NCI-H2029 treated with DMSO at 0.1 percent for 48 hours (cell line): Measurements from ENCODE around the gene ACSS3.
"Not testable (repeated sequence)": the region's sequence is repeated elsewhere in the genome, so short reads cannot be mapped to it uniquely, and the experiment has no call there.

ENCODE experiments used
- DNase-seq: peaks from one replicate; lab custom pipeline; 2025; lab: John Stamatoyannopoulos, UW

ACSS3 gene

DNA sequence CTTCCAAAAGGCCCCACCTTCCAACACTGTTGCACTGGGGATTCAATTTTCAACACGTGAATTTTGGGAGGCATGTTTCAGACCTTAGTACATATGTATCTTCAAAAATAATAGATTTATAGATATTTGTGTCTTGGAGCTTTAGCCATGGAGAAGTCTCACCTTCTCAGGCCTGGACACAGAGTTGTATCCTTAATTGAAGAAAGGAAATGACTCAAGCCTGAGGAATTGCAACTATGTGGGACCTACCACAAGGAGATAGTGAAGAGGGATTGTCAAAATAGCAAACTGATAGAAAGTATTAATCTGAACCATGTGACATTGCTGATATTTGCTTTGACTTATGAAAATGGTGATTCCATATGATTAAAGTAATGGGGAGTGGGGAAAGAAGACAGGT, 89.8 kb downstream of the ACSS3 start:
- DNase-seq = no peak

DNA sequence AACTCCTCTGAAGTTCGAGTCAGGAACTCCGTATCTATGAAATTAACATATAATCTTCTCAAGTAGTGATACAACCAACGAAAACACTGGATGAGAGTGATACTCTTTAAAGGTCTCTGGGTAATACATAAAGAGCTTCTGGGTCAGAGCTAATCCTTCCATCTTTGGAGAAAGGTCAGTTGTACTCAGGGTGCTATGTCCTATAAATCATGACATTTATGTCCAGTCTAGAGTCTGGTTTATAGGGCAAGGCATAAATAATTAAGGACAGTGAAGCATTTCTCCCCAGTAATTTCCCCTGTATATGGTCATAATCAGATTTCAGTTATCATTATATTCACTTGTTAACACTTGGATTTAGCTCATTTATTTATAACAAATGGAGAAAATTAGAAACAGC, 90.6 kb downstream of the ACSS3 start:
- DNase-seq = no peak

DNA sequence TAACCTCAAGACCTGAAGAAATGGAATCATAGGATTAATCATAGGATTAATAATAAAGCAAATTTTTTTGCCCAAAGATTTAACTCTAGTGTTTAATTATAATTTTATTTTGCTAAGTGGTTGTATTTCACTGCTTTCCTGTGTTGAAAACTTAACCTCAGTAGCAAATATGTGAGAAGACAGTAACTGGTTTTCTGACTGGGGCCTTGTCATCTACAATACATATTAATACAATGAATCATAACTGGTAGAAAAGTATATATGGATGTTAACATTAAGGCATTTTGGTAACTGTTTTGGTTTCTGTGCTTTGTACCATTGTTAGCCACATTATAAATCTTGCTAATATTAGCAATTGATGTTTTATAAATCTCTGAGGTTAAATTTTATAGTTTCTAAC, 92.2 kb downstream of the ACSS3 start:
- no peak for DNase-seq

DNA sequence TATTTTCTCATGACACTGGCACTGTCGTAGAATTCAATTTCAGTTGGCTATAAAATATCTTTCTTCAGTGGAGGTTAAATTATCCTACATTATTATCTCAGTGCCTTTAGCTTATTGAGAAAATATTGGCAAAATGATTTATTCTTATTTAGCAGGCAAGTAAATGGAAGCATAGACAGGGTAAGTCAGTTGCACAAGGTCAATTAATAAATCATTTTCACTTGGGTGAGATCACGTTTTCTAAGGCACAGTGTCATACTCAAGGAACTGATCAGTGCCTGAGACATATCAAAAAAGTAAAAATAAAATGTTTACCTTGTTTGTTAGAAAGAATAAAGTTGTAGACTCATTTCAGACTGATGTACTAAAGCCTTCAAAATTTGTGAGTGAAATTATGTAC, 95.0 kb downstream of the ACSS3 start:
- no peak for DNase-seq

DNA sequence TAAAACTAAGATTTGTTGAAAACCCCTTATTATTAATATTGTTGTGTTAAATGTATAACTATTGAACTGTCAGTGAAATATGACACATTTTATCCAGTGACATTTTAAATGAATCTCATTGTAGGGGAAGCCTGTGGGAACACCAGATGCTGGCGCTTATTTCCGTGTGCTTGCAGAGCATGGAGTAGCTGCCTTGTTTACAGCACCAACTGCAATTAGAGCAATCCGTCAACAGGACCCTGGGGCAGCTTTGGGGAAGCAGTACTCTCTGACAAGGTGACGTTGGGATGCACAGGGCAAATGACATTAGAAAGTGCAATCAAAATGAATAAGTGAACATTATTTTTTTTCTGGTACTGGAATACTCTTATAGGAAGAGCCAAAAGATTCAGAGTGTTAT, 96.8 kb downstream of the ACSS3 start:
- no peak for DNase-seq

DNA sequence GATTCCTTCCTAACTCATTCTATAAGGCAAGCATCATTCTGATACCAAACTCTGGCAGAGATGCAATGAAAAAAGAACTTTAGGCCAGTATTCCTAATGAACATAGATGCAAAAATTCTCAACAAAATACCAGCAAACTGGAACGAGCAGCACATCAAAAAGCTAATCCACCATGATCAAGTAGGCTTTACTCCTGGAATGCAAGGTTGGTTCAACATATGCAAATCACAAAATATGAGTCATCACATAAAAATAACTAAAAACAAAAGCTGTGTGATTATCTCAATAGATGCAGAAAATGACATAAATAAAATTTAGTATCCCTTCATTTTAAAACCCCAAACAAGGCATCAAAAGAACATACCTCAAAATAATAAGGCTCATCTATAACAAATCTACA, 98.9 kb downstream of the ACSS3 start:
- DNase-seq = no peak

DNA sequence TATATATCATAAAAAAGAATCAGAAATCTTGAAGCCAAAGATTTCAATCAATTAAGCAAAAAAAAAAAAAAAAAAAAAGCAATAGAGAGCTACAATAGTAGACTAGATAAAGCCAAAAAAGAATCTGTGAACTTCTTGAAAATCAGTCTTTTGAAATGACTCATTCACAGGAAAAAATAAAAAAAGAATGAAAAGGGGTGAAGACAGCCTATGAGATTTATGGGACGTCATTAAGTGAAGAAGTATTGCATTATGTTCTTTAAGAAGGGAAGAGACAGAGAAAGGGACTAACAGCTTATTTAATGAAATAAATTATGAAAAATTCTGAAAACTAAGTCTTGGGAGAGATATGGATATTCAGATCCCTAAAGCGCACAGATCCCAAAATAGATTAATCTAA, 103.8 kb downstream of the ACSS3 start:
- no peak for DNase-seq

DNA sequence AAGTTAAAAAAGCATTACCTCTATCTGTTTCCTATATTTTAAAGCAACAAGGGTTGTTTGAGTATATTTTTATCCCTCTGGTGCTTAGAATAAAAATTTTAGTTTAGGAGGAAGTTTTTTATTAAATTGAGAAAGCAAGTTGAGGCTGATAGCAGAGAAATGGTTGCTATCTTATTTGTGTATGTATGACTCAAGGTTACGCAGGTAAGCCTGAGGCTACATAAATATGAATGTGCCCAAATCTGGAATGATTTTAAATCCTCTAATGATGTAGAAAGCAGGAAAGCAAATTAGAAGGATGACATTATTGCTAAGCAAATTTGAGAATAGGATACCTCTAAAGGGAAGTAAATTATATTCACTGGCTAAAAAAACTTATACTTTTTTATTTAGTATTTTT, 109.8 kb downstream of the ACSS3 start:
- DNase-seq = no peak

DNA sequence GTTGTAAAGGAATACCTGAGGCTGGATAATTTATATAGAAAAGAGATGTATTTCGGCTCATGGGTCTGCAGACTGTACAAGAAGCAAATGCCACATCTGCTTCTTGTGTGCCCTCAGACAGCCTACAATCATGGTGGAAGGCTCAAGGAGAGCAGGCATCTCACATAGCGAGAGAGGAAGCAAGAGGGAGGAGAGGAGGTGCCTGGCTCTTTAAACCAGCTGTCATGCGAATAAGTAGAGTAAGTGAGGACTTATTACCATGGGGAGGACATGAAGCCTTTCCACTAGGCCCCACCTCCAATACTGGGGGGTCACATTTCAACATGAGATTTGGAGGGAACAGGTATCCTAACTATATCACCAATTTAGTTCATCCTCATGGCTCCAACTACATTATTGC, 118.7 kb downstream of the ACSS3 start:
- DNase-seq = no peak

DNA sequence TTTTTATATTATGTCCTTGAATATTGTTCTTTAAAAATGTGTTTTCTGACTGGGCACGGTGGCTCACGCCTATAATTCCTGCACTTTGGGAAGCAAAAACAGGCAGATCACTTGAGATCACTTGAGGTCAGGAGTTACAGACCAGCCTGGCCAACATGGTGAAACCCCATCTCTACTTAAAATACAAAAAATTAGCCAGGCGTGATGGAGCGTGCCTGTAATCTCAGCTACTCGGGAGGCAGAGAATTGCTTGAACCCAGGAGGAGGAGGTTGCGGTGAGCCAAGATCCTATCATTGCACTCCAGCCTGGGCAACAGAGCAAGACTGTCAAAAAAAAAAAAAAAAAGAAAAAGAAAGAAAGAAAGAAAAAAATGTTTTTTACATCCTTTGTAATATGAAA, 122.7 kb downstream of the ACSS3 start:
- not testable (repeated sequence) for DNase-seq

DNA sequence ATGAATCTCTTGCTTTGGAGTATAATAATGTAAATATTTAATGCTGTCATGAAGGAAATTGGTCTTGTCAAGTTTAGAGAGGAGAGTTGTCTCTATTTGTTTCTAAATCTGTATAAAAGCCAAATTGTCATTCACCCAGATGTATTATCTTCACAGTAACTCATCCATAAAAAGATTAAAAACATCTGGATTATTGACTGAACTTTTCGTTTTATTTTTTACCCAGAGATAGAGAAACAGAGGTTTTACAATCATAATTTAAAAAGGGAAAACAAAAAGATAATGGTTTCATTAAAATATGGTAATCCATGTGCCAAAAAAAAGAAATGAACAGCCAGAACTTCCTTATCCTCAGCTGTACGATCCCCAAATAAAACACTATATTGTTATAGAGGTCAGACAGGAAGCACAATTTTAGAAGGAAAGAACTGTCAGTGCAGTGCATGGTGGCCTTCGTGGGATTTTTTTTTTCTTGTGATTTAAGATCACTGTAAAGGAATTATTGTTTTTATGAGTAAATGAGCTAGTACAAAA, 125.9 kb downstream of the ACSS3 start:
- DNase-seq = no peak

DNA sequence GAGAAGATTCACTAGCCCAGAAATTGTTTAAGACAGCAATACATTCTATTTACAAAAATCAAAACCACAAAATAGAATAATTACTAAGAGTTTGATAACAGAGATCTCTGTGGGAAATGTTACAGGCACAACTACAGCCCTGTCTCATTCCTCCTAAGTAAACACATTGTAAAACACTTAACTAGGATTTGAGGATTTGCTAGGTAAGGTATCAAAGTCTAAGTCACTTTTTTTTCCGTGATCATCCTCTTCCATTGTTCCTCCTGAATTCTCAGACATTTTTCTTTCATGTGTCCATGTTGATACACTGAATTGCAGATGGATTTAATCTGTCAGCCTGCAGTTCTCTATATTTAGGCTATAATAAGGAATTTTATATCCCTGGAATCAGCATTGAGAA, 127.5 kb downstream of the ACSS3 start:
- no peak for DNase-seq

DNA sequence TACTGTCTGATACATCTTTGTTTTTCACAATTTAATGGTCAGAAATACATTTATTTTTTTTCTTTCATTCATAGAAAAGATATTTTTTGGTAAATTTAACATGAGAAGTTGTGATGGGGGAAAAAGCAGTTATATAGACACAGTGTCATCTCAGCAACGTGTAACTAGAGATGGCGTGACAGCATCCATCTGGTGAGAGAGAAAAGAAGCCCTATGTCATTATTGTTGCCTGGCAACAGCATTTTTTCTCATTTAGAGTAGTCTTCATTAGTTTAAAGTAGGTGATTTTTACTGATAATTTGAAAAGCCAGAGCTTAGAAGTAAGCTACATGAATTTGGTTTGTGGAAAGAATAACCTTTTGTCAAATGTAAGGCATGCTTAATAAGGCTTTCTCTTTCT, 128.6 kb downstream of the ACSS3 start:
- no peak for DNase-seq

DNA sequence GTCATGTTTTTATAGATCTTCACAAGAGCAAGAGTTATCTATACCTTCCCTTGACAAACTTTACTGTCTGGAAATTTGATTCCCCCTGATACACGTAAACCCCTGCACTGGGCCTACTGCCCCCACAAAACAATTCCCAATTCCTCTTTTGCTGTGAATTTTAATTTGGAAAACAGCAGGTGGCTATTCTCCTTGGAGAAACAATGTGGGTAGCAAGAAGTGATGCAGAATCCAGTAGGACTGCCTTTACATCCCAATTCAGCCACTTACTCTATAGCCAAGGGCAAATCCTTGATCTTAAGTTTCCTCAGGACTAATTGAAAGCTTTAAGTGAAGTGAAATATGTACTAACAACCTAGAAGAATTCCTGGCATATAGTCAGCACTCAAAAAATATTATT, 129.3 kb downstream of the ACSS3 start:
- no peak for DNase-seq

DNA sequence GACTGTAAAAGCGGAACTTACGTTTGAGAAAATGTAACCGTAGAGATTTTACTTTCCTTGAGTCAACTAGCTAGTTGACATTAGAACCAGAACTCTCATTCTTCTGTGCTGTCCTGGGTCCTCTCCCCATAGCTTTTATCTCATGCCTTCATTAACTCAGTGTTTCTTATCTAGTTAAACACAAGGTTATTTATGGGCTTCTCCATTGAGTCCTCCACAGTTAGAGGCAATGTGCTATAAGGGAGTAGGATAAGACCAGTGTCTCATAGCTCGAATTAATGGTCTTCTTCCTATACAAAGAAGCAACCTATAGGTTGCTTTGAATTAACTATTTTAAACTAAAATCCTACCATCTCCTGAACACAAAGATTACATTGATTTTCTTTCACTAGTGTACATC, 129.8 kb downstream of the ACSS3 start:
- DNase-seq = no peak

DNA sequence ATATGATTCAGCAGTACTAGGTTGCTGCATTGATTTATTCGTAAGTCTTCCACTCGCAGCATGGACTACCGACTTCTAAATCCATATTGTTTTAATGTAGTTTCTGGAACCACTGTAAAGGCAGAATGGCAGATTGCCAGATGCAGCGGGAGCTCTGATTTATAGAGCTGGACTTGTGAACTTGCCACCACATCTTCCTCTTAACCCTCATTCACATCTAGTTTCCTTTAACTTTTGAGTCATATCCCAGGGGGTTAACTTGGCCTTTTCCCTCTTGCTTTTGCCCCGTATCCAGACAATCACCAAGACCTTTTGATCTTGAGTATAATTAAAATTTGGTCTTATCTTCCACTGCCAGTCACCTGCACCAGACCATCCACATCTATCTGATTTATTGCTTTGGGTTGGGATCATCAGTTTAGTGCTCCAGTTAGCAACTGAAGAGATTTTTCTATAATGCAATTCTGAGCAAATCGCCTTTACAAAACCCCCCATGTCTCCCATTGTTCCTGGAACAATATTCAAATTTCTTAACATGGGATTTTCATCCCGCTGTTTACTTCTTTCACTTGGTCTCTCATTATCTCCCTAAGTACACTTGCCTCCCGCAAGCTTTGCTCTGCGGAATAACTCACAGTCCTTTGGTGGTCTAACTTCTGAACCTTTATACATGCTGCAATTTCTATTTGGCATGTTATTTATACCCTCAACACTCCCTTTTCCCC, 130.5 kb downstream of the ACSS3 start:
- DNase-seq = no peak

DNA sequence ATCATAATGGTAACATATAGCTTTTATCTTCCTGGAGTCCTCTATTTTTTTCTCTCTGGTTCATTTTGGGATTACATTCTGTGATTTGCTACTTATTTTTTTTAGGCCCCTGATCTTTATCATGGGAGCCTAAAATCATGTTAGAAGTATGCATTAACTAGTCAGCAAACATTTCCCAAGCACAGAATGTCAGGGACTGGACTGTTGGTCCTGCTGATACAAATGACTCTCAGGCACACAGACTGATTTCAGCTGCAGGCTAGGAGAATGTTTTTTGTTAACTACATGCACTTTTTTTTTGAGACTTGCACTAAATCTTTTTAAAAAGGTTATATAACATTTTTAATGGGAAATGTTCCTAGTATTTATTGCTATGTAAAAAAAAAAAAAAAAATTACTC, 131.1 kb downstream of the ACSS3 start:
- no peak for DNase-seq

DNA sequence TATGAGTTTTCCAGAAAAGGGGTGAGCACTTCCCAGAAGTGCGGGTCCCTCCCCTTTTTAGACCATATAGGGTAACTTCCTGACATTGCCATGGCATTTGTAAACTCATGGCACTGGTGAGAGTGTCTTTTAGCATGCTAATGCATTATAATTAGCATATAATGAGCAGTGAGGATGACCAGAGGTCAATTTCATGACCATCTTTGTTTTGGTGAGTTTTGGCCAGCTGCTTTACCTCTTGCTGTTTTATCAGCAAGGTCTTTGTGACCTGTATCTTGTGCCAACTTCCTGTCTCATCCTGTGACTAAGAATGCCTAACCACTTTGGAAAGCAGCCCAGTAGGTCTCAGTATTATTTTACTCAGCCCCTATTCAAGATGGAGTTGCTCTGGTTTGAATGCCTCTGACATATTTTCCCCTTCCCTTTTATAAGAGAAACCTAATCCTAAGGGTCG, 131.9 kb downstream of the ACSS3 start:
- DNase-seq = peak; percentile 64

DNA sequence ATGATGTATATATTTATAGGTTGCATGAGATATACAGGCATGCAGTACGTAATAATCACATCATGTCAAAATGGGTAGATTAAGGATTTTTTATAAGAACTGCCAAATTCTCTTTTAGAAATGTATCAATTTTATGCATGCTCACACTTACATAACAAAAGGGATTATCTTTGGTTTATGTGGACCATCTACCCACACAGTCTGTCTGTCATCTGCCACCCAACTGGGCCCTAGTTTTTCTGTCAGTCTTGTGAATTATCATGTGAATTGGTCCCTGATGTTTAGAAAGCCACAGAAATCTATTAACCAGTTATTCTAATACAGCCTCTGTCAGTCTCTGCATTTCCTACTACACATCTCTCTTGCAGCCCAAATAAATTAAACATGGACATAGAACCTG, 133.4 kb downstream of the ACSS3 start:
- no peak for DNase-seq

DNA sequence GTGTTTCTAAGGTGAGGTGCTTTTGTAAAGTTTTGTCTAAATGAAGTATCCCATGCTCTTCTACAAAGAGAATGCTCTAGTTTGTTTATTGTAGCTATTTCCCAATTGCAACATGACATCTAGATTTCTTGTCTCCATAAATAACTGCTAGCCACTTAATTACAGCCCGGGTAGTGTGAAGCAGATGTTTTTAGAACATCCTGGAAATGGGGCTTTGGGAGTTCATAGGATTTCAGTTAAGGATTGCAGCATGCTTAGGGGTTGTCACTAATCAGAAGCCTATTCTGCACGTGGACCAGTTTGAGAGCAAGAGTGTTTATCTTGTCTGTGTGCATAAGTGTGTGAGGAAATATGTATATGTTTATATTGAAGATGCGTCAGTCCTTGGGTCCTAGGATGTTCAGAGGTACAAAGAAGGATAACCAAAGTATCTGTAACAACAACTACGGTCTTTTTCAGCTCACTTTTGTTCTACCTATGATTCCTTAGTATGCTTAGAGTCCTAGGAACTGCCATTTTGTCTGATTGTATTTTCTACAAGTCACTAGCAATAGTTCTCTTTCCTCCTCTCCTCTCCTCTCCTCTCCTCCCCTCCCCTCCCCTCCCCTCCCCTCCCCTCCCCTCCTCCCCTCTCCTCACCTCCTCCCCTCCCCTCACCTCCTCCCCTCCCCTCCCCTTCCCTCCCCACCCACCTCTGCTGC, 135.3 kb downstream of the ACSS3 start:
- no peak for DNase-seq

DNA sequence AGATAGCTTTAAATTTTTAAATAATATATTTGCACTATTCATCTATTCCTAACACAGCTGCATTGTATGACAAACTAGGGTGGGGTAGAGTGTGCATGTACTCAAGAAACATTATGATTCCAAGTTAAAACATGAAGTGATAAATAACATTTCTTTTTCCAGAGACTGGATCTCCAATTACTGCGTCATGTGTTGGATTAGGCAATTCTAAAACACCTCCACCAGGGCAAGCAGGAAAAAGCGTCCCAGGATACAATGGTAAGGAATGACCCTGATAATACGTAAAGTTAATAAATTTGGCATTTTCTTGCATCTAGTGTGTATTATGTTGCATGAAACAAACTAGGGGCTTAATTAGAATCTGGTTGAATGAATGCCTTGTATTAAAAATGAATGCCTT, 138.9 kb downstream of the ACSS3 start:
- DNase-seq = no peak

DNA sequence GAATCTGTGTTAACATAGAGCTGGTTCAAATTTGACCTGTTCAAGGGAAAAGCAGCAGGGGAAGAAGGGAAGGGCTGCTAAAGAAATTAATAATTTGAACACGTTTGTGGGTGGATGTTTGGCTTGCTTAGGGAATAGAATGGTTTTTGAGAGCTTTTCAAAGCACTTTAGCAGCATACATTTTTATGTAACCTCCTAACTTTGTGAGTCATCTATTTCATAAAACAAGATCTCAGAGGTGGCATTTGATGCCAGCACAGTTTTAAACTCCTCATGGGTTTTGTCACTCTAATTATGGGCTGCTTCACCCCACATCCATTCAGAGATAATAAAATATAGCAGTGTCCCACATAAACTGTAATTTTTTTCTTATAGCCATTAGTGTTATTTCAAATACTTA, 143.8 kb downstream of the ACSS3 start:
- DNase-seq = no peak

DNA sequence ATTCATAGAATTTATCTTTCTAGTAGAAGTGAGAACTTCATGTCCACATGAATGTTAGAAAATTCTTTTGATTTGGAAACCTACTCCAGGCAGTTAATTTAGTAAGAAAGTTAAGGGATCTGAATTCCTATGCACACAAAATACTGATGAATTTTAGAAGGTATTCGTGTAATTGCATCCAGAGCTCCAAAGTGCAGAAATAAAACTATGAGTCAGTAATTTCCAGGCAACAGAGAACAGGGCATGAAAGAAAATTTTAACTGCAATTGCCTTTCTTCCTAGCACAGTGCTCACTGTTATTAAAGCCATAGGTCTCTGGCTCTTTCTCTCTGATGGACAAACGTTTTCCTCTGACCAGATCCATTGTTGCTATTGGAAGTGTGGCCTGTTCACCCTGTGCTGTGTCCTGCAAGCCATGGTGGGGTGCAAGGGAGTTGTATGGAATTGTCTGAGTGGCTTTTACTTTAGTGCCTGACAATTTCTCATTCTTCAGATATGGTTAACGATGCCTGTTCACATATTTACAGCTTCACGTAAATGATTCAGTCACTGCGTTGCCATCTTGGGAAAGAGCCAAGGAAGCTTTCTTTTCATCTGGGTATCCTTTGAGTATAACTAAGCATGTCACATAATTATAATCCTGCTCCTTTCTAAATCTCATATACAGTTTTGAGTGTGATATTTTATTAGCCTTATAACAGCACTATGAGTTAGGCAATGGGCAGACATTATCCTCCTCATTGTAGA, 145.1 kb downstream of the ACSS3 start:
- DNase-seq = no peak
